ENCODE measurements around the gene JMJD8. TPM values are rescaled to one million over a fixed set of nuclear protein-coding genes. Genes with fewer than 3 reads are reported as not detected.
"Not testable (repeated sequence)": the region's sequence is repeated elsewhere in the genome, so short reads cannot be mapped to it uniquely, and the experiment has no call there.

Gene JMJD8
- total and polyA plus RNA-seq, 8 donors: 24.2 to 229 (median 83.3) TPM

GRCh38 chr16:693766-694165 lies 9.6 kb upstream of the JMJD8 start:
- TF ChIP-seq POLR2AphosphoS5 (IDR thresholded peaks at IDR 0.05) (no peak), POLR2A (IDR thresholded peaks at IDR 0.05) (no peak), CTCF (IDR thresholded peaks at IDR 0.05) (no peak), EP300 (IDR thresholded peaks at IDR 0.05) (no peak)
- H3K9me3 ChIP-seq: no peaks in the 10 kb centered on the region
- H3K27ac ChIP-seq: no peak overlapping the region
- H3K4me3 ChIP-seq: peak overlapping the region in 2 of 4 donors; percentile 32 to 52
- H3K4me1 ChIP-seq: peaks cover 43 to 52% (median 47%) of the 10 kb centered on the region in 4 donors
- DNase-seq: no peak
- H3K27me3 ChIP-seq: peaks cover 11 to 76% (median 45%) of the 10 kb centered on the region in 3 donors
- WGBS, 5 donors: 3 to 12% (median 6%) methylated on average over 6 to 37 of the region's 37 CpGs; no CpG with 5 or more reads in 1 of the 5 donors
- intact Hi-C loops (cut with DNase I; ENCODE audit: low total_unique reads): no loop called here
- H3K36me3 ChIP-seq: no peaks in the 10 kb centered on the region

- peaks cover 45 to 56% (median 51%) of the 10 kb centered on the region in 4 donors for H3K4me1 ChIP-seq
- no peaks in the 10 kb centered on the region for H3K9me3 ChIP-seq
- 31 to 42% (median 35%) methylated on average over 11 to 22 of the region's 22 CpGs for WGBS, 5 donors
- peaks cover 11 to 73% (median 45%) of the 10 kb centered on the region in 3 donors for H3K27me3 ChIP-seq
- intact Hi-C loops (cut with DNase I; ENCODE audit: low total_unique reads): no loop called here
- no peak for TF ChIP-seq EP300 (IDR thresholded peaks at IDR 0.05)
- TF ChIP-seq POLR2A (IDR thresholded peaks at IDR 0.05): no peak
- no peak for TF ChIP-seq POLR2AphosphoS5 (IDR thresholded peaks at IDR 0.05)
- no peak for TF ChIP-seq CTCF (IDR thresholded peaks at IDR 0.05)
- H3K27ac ChIP-seq: no peak overlapping the region
- no peak for DNase-seq
- H3K36me3 ChIP-seq: no peaks in the 10 kb centered on the region
- H3K4me3 ChIP-seq: peak overlapping the region in 1 of 4 donors; percentile 52
Observed at GRCh38 chr16:693364-693763, 9.2 kb upstream of the JMJD8 start.

- Histone ChIP-seq H3K27ac (no peak overlapping the region), H3K4me3 (no peak overlapping the region), H3K36me3 (peaks cover 0 to 7% (median 4%) of the 10 kb centered on the region in 4 donors), H3K9me3 (no peaks in the 10 kb centered on the region), H3K27me3 (peaks cover 11 to 64% (median 45%) of the 10 kb centered on the region in 3 donors), H3K4me1 (peaks cover 45 to 59% (median 56%) of the 10 kb centered on the region in 4 donors)
- DNase-seq: no peak
- intact Hi-C loops (cut with DNase I; ENCODE audit: low total_unique reads): no loop called here
- TF ChIP-seq POLR2AphosphoS5 (IDR thresholded peaks at IDR 0.05): no peak
- WGBS, 5 donors: 57 to 66% (median 60%) methylated on average over 10 of the region's 10 CpGs
Observed at GRCh38 chr16:692356-693108, 8.4 kb upstream of the JMJD8 start.

- Histone ChIP-seq H3K36me3 (peaks cover 10 to 19% (median 17%) of the 10 kb centered on the region in 4 donors), H3K4me1 (peaks cover 45 to 67% (median 57%) of the 10 kb centered on the region in 4 donors), H3K27me3 (peaks cover 11 to 52% (median 37%) of the 10 kb centered on the region in 3 donors)
- H3K9me3 ChIP-seq; DNase-seq; intact Hi-C loops (cut with DNase I; ENCODE audit: low total_unique reads); H3K4me3 ChIP-seq; H3K27ac ChIP-seq: not testable (repeated sequence)
- 80 to 86% (median 84%) methylated on average over 16 of the region's 16 CpGs for WGBS, 5 donors
Observed at GRCh38 chr16:691242-691641, 7.1 kb upstream of the JMJD8 start.

GRCh38 chr16:689175-689897 lies 5.2 kb upstream of the JMJD8 start:
- intact Hi-C loops (cut with DNase I; ENCODE audit: low total_unique reads): no loop called here
- no peak for TF ChIP-seq EP300 (IDR thresholded peaks at IDR 0.05)
- TF ChIP-seq POLR2A (IDR thresholded peaks at IDR 0.05): no peak
- no peak for TF ChIP-seq CTCF (IDR thresholded peaks at IDR 0.05)
- TF ChIP-seq POLR2AphosphoS5 (IDR thresholded peaks at IDR 0.05): no peak
- peaks cover 10 to 32% (median 20%) of the 10 kb centered on the region in 4 donors for H3K36me3 ChIP-seq
- no peaks in the 10 kb centered on the region for H3K9me3 ChIP-seq
- peak overlapping the region; percentile 82 to 98 (median 88) for H3K4me3 ChIP-seq
- H3K27ac ChIP-seq: peak overlapping the region in 4 of 5 donors; percentile 84 to 92 (median 90)
- H3K27me3 ChIP-seq: peaks cover 6 to 32% (median 18%) of the 10 kb centered on the region in 3 donors
- no peak for DNase-seq
- peaks cover 36 to 66% (median 58%) of the 10 kb centered on the region in 4 donors for H3K4me1 ChIP-seq
- WGBS, 5 donors: 76 to 85% (median 82%) methylated on average over 26 of the region's 26 CpGs

All from stomach (tissue), 9 donors.